Smooth muscle cell (in vitro differentiated cells): Measurements from ENCODE around the gene DEFB124. TPM values are rescaled to one million over a fixed set of nuclear protein-coding genes. Genes with fewer than 3 reads are reported as not detected.

Experiments used
- DNase-seq: peaks from one replicate; lab custom pipeline; 2025; ENCODE audit not compliant: unreplicated experiment; lab: John Stamatoyannopoulos, UW
- H2AFZ ChIP-seq: fragments of 200-600 bp; sonication (generic); 2 replicates; pipeline ENCODE4 v1.6.0; 2016; ENCODE audit warnings: antibody characterized with exemption, low read depth, mild to moderate bottlenecking
- H3F3A ChIP-seq: fragments of 200-600 bp; sonication (generic); 2 replicates; pipeline ENCODE4 v1.6.0; 2017; ENCODE audit warnings: antibody characterized with exemption, low read depth
- H3K27ac ChIP-seq: fragments of 200-600 bp; sonication (generic); 2 replicates; pipeline ENCODE4 v1.5.1; 2016; ENCODE audit warnings: low read depth, mild to moderate bottlenecking
- H3K27me3 ChIP-seq: fragments of 200-600 bp; sonication (generic); 2 replicates; pipeline ENCODE4 v1.6.1; 2016; ENCODE audit warnings: low read depth, mild to moderate bottlenecking
- H3K36me3 ChIP-seq: fragments of 200-600 bp; sonication (generic); 2 replicates; pipeline ENCODE4 v1.5.1; 2016; ENCODE audit warnings: low read depth
- H3K4me1 ChIP-seq: fragments of 200-600 bp; sonication (generic); 2 replicates; pipeline ENCODE4 v1.5.1; 2016; ENCODE audit warnings: low read depth
- H3K4me2 ChIP-seq: fragments of 200-600 bp; sonication (generic); 2 replicates; pipeline ENCODE4 v1.6.0; 2016; ENCODE audit warnings: mild to moderate bottlenecking
- H3K4me3 ChIP-seq: fragments of 200-600 bp; sonication (generic); 2 replicates; pipeline ENCODE4 v1.5.1; 2016; ENCODE audit warnings: mild to moderate bottlenecking
- H3K79me2 ChIP-seq: fragments of 200-600 bp; sonication (generic); 2 replicates; pipeline ENCODE4 v1.6.0; 2016; ENCODE audit warnings: low read depth, mild to moderate bottlenecking
- H3K9ac ChIP-seq: fragments of 200-600 bp; sonication (generic); 2 replicates; pipeline ENCODE4 v1.6.0; 2016; ENCODE audit warnings: low read depth
- H3K9me3 ChIP-seq: fragments of 200-600 bp; sonication (generic); replicated peaks from 2 replicates; pipeline ENCODE4 v1.5.1; 2016; ENCODE audit warnings: low read depth
- H4K20me1 ChIP-seq: fragments of 200-600 bp; sonication (generic); 2 replicates; pipeline ENCODE4 v1.6.0; 2016; ENCODE audit warnings: low read depth
- CTCF ChIP-seq: fragments of 200-600 bp; sonication (generic); IDR thresholded peaks from 2 replicates; pipeline ENCODE4 v1.5.1; 2017; ENCODE audit warnings: borderline replicate concordance, mild to moderate bottlenecking, antibody characterized with exemption; ENCODE audit not compliant: insufficient read depth, poor library complexity, severe bottlenecking
- WGBS: methylation state at CpG from one replicate; pipeline ENCODE4 v1.1.7; 2016; ENCODE audit warnings: low lambda C conversion rate; 5-methylcytosine and 5-hydroxymethylcytosine counted together
- polyA plus RNA-seq: library from polyadenylated mRNA; unstranded; fragments of >200 nt; fragmentation: Nextera tagmentation; extraction: Ambion mirVana; gene quantifications from 2 replicates; pipeline ENCODE4 v1.2.1, GENCODE V29; 2016
- total RNA-seq: library from RNA; depleted of rRNA; stranded (reverse); fragments of >200 nt; gene quantifications from 2 replicates; pipeline ENCODE4 v1.2.3, GENCODE V29; 2014

The DEFB124 gene
- total and polyA plus RNA-seq, 2 experiments from 2014 or later: not detected

- Histone ChIP-seq H3K9ac (peak overlapping the region; percentile 95), H4K20me1 (peaks cover 53% of the 10 kb centered on the region), H2AFZ (no peak overlapping the region), H3K79me2 (peaks cover 60% of the 10 kb centered on the region), H3K4me1 (peaks cover 17% of the 10 kb centered on the region), H3K9me3 (no peaks in the 10 kb centered on the region), H3F3A (no peaks in the 10 kb centered on the region), H3K27me3 (no peaks in the 10 kb centered on the region), H3K36me3 (no peaks in the 10 kb centered on the region), H3K27ac (peak overlapping the region; percentile 80), H3K4me3 (peak overlapping the region; percentile 83), H3K4me2 (peak overlapping the region; percentile 96)
- no peak for DNase-seq
- 28% methylated on average over 4 of the region's 4 CpGs for WGBS
- TF ChIP-seq CTCF: no peak
These were observed 40.3 kb upstream of the DEFB124 start for GRCh38 chr20:31515072-31515774.

DNA sequence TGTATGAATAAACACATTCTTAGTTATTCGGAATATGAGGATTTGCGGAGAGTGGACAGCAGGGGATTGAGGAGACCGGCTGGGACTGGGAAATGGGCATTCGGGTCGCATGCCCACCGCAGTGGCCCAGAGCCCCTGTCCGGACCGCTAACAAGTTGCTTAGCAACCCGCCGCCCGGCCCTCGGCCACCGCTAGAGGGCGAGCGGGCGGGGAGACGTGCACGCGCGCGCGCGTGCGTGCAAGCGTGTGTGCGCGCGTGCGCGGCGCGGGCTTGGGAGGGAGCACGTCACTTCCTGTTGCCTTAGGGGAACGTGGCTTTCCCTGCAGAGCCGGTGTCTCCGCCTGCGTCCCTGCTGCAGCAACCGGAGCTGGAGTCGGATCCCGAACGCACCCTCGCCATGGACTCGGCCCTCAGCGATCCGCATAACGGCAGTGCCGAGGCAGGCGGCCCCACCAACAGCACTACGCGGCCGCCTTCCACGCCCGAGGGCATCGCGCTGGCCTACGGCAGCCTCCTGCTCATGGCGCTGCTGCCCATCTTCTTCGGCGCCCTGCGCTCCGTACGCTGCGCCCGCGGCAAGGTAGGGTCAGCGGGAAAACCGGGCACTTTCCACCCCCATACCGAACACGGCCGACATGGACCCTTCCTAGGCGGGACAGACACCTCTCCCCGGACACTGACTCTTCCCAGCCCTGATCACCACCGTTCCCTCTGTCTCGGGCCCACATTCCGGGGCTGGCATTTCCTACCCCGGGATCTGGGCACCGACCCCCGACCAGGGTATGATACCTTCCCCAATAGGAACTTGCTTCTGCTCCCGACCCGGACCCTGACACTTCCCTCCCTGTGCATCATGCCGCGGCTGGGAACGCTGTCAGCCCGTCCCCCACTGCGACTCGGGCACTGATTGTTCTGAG is 39.5 kb upstream of the DEFB124 start, which contains the start of gene HM13:
HM13 (plus strand) TSS at position 289 of the 918 bp plus-strand sequence; CDS start at position 399, 110 bp downstream.
- Histone ChIP-seq H3K4me3 (peak within 1 kb of the TSS; percentile 83), H2AFZ (peak within 1 kb of the TSS; percentile 76), H3K27ac (peak within 1 kb of the TSS; percentile 80), H3K4me2 (peak within 1 kb of the TSS; percentile 96), H3K79me2 (peaks cover 52% of the 10 kb centered on the region), H3K36me3 (no peaks in the 10 kb centered on the region), H3F3A (no peaks in the 10 kb centered on the region), H3K27me3 (no peaks in the 10 kb centered on the region), H4K20me1 (peaks cover 45% of the 10 kb centered on the region), H3K4me1 (peaks cover 17% of the 10 kb centered on the region), H3K9ac (peak within 1 kb of the TSS; percentile 95), H3K9me3 (no peaks in the 10 kb centered on the region)
- TF ChIP-seq CTCF: peak; percentile 100
- WGBS: 2% methylated on average over 85 of the region's 86 CpGs
- DNase-seq: peak; percentile 73

GRCh38 chr20:31508517-31509244 is 33.8 kb upstream of the DEFB124 start:
- Histone ChIP-seq H3K9ac (no peak overlapping the region), H3K27me3 (no peaks in the 10 kb centered on the region), H3F3A (no peaks in the 10 kb centered on the region), H3K79me2 (no peaks in the 10 kb centered on the region), H3K4me1 (no peaks in the 10 kb centered on the region), H3K4me3 (no peak overlapping the region), H4K20me1 (no peaks in the 10 kb centered on the region), H3K4me2 (no peak overlapping the region), H2AFZ (no peak overlapping the region), H3K9me3 (no peaks in the 10 kb centered on the region), H3K27ac (no peak overlapping the region), H3K36me3 (no peaks in the 10 kb centered on the region)
- WGBS: 70% methylated on average over 5 of the region's 5 CpGs
- DNase-seq: no peak
- TF ChIP-seq CTCF: no peak
